Measurements from ENCODE around the gene NDC80. TPM values are rescaled to one million over a fixed set of nuclear protein-coding genes. Genes with fewer than 3 reads are reported as not detected.

NDC80 gene
- total RNA-seq, 1 experiment from 2014 or later = 43.0 TPM

DNA sequence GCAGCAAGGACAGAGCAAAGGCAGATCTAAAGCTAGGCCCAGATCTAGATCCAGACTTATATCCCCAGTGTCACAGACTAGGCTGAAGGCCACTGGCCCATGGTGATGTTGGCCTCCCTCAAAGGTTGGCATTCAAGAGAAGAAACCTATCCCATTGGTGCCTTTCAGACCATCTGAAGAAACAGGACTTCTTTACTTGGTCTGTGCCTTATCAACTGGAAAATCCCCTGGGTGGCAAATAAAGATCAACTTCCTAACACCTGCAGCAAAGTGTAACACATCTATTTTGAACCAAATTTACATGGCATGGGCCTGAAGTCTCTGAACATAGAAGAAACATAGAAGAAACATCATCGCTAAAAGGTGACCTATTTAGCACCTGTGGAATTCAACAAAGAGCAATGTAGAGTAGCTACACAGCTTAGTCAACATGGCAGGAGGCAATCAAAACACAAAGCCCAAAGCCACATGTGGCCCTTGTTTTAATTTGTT, 35.9 kb upstream of the NDC80 start (continued):
- TF ChIP-seq, protein P1, sequence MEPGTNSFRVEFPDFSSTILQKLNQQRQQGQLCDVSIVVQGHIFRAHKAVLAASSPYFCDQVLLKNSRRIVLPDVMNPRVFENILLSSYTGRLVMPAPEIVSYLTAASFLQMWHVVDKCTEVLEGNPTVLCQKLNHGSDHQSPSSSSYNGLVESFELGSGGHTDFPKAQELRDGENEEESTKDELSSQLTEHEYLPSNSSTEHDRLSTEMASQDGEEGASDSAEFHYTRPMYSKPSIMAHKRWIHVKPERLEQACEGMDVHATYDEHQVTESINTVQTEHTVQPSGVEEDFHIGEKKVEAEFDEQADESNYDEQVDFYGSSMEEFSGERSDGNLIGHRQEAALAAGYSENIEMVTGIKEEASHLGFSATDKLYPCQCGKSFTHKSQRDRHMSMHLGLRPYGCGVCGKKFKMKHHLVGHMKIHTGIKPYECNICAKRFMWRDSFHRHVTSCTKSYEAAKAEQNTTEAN (CRISPR knock-in tag; IDR thresholded peaks at IDR 0.05) = no peak
- TF ChIP-seq, protein P2, sequence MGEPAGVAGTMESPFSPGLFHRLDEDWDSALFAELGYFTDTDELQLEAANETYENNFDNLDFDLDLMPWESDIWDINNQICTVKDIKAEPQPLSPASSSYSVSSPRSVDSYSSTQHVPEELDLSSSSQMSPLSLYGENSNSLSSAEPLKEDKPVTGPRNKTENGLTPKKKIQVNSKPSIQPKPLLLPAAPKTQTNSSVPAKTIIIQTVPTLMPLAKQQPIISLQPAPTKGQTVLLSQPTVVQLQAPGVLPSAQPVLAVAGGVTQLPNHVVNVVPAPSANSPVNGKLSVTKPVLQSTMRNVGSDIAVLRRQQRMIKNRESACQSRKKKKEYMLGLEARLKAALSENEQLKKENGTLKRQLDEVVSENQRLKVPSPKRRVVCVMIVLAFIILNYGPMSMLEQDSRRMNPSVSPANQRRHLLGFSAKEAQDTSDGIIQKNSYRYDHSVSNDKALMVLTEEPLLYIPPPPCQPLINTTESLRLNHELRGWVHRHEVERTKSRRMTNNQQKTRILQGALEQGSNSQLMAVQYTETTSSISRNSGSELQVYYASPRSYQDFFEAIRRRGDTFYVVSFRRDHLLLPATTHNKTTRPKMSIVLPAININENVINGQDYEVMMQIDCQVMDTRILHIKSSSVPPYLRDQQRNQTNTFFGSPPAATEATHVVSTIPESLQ (CRISPR knock-in tag; IDR thresholded peaks at IDR 0.05) = no peak
- TF ChIP-seq RORB (CRISPR knock-in tag; IDR thresholded peaks at IDR 0.05) (no peak), OVOL2 (CRISPR knock-in tag; IDR thresholded peaks at IDR 0.05; ENCODE audit: borderline replicate concordance) (no peak)

DNA sequence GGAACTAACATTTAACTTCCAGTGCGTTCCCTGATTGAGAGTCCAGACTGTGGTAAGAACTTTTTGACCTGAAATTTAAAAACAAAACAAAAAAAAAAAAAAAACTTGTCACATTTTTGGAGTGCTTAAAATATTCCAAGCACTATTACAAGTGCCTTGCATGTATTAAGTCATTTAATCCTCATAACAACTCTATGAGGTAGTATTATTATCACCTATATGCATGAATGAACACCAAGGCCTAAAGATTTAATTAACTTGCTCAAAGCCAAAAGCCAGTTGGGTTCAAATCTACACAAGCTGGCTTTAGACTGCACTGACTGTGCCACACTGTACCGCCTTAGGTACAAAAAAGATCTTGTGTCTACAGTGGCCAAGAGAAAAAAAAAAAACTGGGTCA, 35.3 kb upstream of the NDC80 start:
- H3K4me1 Mint-ChIP-seq = peaks cover 5% of the 10 kb centered on the region
- ATAC-seq (no peak), DNase-seq (ENCODE audit: low spot score) (no peak)
- ChIA-PET CTCF (interaction anchor here (1.6 kb wide), 1 partner anchor 432 kb away, joined by 5 read pairs; no protein-coding TSS in a partner anchor), POLR2A (no interaction called here)
- H3K27ac Mint-ChIP-seq = no peak overlapping the region
- H3K4me3 Mint-ChIP-seq = no peak overlapping the region
- H3K27me3 Mint-ChIP-seq (ENCODE audit: low read depth) = no peaks in the 10 kb centered on the region
- H3K9me3 Mint-ChIP-seq = peaks cover 27% of the 10 kb centered on the region
- H3K36me3 Mint-ChIP-seq = peaks cover 20% of the 10 kb centered on the region
- TF ChIP-seq FOXK1 (CRISPR knock-in tag; IDR thresholded peaks at IDR 0.05) = no peak
- TF ChIP-seq, protein P3, sequence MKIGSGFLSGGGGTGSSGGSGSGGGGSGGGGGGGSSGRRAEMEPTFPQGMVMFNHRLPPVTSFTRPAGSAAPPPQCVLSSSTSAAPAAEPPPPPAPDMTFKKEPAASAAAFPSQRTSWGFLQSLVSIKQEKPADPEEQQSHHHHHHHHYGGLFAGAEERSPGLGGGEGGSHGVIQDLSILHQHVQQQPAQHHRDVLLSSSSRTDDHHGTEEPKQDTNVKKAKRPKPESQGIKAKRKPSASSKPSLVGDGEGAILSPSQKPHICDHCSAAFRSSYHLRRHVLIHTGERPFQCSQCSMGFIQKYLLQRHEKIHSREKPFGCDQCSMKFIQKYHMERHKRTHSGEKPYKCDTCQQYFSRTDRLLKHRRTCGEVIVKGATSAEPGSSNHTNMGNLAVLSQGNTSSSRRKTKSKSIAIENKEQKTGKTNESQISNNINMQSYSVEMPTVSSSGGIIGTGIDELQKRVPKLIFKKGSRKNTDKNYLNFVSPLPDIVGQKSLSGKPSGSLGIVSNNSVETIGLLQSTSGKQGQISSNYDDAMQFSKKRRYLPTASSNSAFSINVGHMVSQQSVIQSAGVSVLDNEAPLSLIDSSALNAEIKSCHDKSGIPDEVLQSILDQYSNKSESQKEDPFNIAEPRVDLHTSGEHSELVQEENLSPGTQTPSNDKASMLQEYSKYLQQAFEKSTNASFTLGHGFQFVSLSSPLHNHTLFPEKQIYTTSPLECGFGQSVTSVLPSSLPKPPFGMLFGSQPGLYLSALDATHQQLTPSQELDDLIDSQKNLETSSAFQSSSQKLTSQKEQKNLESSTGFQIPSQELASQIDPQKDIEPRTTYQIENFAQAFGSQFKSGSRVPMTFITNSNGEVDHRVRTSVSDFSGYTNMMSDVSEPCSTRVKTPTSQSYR (CRISPR knock-in tag; IDR thresholded peaks at IDR 0.05) = no peak
- TF ChIP-seq, protein P4, sequence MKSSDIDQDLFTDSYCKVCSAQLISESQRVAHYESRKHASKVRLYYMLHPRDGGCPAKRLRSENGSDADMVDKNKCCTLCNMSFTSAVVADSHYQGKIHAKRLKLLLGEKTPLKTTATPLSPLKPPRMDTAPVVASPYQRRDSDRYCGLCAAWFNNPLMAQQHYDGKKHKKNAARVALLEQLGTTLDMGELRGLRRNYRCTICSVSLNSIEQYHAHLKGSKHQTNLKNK (CRISPR knock-in tag; IDR thresholded peaks at IDR 0.05) = no peak
- TF ChIP-seq KAT7 (CRISPR knock-in tag; IDR thresholded peaks at IDR 0.05; ENCODE audit: borderline replicate concordance) = no peak
- no peak for TF ChIP-seq TEAD1 (CRISPR knock-in tag; IDR thresholded peaks at IDR 0.05)
- TF ChIP-seq, protein P5, sequence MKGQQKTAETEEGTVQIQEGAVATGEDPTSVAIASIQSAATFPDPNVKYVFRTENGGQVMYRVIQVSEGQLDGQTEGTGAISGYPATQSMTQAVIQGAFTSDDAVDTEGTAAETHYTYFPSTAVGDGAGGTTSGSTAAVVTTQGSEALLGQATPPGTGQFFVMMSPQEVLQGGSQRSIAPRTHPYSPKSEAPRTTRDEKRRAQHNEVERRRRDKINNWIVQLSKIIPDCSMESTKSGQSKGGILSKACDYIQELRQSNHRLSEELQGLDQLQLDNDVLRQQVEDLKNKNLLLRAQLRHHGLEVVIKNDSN (CRISPR knock-in tag; IDR thresholded peaks at IDR 0.05) = no peak
- no peak for TF ChIP-seq ETV6 (CRISPR knock-in tag; IDR thresholded peaks at IDR 0.05)
- TF ChIP-seq PRRX2 (CRISPR knock-in tag; IDR thresholded peaks at IDR 0.05) = no peak
- TF ChIP-seq MYBL2 (CRISPR knock-in tag; IDR thresholded peaks at IDR 0.05) = no peak
- TF ChIP-seq SMAD3 (CRISPR knock-in tag; IDR thresholded peaks at IDR 0.05; ENCODE audit: borderline replicate concordance) = no peak
- no peak for TF ChIP-seq GABPB1 (CRISPR knock-in tag; IDR thresholded peaks at IDR 0.05)
- TF ChIP-seq, protein P6, sequence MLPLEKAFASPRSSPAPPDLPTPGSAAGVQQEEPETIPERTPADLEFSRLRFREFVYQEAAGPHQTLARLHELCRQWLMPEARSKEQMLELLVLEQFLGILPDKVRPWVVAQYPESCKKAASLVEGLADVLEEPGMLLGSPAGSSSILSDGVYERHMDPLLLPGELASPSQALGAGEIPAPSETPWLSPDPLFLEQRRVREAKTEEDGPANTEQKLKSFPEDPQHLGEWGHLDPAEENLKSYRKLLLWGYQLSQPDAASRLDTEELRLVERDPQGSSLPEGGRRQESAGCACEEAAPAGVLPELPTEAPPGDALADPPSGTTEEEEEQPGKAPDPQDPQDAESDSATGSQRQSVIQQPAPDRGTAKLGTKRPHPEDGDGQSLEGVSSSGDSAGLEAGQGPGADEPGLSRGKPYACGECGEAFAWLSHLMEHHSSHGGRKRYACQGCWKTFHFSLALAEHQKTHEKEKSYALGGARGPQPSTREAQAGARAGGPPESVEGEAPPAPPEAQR (CRISPR knock-in tag; IDR thresholded peaks at IDR 0.05) = no peak
- TF ChIP-seq, protein P7, sequence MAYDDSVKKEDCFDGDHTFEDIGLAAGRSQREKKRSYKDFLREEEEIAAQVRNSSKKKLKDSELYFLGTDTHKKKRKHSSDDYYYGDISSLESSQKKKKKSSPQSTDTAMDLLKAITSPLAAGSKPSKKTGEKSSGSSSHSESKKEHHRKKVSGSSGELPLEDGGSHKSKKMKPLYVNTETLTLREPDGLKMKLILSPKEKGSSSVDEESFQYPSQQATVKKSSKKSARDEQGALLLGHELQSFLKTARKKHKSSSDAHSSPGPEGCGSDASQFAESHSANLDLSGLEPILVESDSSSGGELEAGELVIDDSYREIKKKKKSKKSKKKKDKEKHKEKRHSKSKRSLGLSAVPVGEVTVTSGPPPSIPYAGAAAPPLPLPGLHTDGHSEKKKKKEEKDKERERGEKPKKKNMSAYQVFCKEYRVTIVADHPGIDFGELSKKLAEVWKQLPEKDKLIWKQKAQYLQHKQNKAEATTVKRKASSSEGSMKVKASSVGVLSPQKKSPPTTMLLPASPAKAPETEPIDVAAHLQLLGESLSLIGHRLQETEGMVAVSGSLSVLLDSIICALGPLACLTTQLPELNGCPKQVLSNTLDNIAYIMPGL (CRISPR knock-in tag; IDR thresholded peaks at IDR 0.05) = no peak
- no peak for TF ChIP-seq SP1 (CRISPR knock-in tag; conservative IDR thresholded peaks at IDR 0.05)
- TF ChIP-seq, protein P8, sequence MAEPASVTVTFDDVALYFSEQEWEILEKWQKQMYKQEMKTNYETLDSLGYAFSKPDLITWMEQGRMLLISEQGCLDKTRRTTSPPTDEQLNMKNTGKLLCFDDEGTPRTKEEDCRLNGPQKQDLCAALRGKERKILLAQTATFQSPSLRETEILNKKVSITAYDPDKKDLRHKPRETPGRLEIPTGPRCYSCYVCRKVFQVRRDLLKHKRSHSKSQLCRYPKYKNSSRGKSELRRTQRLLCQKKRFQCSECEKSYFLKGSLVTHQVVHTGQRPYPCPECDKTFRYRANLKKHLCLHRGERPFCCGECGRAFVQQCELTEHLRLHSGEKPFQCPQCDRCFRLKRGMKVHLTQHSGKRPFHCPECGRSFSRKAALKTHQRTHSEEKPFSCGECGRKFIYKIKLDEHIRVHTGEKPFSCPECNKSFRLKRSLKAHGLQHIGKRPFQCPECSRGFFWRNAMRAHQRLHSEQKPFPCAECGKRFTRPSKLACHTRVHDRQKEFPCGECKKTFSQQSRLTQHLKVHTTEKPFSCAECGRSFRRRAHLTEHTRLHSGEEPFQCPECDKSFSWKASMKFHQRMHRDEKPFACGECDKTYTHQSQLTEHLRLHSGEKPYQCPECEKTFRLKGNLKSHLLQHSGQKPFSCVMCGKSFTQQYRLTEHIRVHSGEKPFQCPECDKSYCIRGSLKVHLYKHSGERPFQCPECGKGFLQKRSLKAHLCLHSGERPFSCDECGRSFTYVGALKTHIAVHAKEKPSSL (CRISPR knock-in tag; conservative IDR thresholded peaks at IDR 0.05) = no peak

All from WTC11 (cell line).